ENCODE data around the gene UBAP1L.
A peak's percentile ranks its signal among the peaks of the same experiment; 100 is the strongest.

The UBAP1L gene

DNA sequence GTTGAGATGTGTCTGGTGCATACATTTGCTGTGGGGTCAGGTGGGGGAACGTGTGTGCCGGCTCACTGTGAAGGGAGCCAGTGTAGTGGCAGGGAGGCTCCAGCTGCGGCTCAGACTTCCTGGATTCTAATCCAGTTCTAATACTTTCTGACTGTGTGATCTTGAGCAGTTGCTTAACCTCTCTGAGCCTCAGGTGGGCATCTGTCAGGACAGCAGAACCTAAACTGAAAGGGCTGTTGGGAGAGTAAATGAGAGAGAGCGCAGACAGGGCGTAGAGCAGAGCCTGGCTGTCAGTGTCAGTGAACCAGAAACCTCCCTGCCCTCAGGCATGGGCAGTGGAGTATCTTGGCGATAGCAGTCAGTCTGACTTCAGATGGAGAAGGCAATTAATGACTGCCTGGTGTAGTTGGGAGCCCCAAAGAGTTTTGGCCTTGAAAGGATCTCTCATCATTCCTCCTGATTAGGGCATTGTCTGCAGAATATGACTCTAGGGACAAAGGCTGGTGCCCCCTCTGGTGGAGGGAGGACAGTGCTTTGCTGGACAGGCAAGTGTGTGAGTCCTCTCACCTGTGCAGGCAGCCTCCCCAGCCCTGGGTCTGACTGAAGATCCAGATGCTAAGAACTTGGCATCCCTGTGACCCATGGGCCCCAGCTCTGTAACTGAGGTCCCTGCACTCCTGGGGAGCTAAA, 28.9 kb downstream of the UBAP1L start:
- H3K9ac ChIP-seq (ENCODE audit: low read length in 5 of 5): no peak overlapping the region
- H3K36me3 ChIP-seq (ENCODE audit: control insufficient read depth in 5 of 5, insufficient read depth in 5 of 5, low read length in 5 of 5): no peaks in the 10 kb centered on the region
- H3K4me1 ChIP-seq (ENCODE audit: control insufficient read depth in 5 of 5, insufficient read depth in 5 of 5, low read length in 5 of 5): peaks cover 7 to 48% (median 32%) of the 10 kb centered on the region in 5 donors
- H3K27ac ChIP-seq (ENCODE audit: low read depth, low read length): no peak overlapping the region
- no peaks in the 10 kb centered on the region for H3K9me3 ChIP-seq (ENCODE audit: control insufficient read depth in 5 of 5, low read length in 5 of 5)
- H3K27me3 ChIP-seq (ENCODE audit: control insufficient read depth in 5 of 5, insufficient read depth in 4 of 5, low read length in 5 of 5): peaks cover 5 to 16% (median 13%) of the 10 kb centered on the region in 5 donors
- no peak overlapping the region for H3K4me3 ChIP-seq (ENCODE audit: low read depth in 1 of 5, low read length in 5 of 5)

DNA sequence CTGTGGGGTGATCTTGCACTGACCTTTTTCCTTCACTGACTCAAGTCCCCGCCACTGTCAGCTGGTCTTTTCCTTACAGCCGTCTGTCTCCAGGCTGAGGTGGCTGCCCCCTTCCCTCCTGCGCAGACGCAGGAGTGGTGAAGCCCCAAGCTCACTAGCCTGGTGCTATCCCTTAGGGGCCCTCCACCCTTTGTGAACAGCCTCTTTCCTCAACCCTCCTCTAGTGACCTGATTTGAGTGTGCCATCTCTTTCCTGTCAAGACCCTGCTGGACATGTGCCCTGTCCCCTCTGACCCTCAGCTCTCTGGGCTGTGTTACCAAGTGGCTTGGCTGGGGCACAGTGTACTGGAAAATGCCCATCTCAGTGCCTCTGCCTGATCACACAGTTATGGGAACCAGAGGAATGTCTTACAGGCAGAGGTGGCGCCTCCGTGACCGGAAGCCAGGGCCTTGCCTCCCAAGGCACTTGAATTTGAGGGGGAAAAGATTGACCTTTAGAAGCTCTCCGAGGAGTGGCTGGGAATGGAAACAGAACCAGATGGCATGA, 29.7 kb downstream of the UBAP1L start:
- H3K4me1 ChIP-seq (ENCODE audit: control insufficient read depth in 5 of 5, insufficient read depth in 5 of 5, low read length in 5 of 5): peaks cover 7 to 48% (median 32%) of the 10 kb centered on the region in 5 donors
- no peak overlapping the region for H3K27ac ChIP-seq (ENCODE audit: low read depth, low read length)
- H3K9me3 ChIP-seq (ENCODE audit: control insufficient read depth in 5 of 5, low read length in 5 of 5): no peaks in the 10 kb centered on the region
- no peaks in the 10 kb centered on the region for H3K36me3 ChIP-seq (ENCODE audit: control insufficient read depth in 5 of 5, insufficient read depth in 5 of 5, low read length in 5 of 5)
- H3K9ac ChIP-seq (ENCODE audit: low read length in 5 of 5): peak overlapping the region in 1 of 5 donors; percentile 13
- no peak overlapping the region for H3K4me3 ChIP-seq (ENCODE audit: low read depth in 1 of 5, low read length in 5 of 5)
- H3K27me3 ChIP-seq (ENCODE audit: control insufficient read depth in 5 of 5, insufficient read depth in 4 of 5, low read length in 5 of 5): peaks cover 5 to 16% (median 13%) of the 10 kb centered on the region in 5 donors

DNA sequence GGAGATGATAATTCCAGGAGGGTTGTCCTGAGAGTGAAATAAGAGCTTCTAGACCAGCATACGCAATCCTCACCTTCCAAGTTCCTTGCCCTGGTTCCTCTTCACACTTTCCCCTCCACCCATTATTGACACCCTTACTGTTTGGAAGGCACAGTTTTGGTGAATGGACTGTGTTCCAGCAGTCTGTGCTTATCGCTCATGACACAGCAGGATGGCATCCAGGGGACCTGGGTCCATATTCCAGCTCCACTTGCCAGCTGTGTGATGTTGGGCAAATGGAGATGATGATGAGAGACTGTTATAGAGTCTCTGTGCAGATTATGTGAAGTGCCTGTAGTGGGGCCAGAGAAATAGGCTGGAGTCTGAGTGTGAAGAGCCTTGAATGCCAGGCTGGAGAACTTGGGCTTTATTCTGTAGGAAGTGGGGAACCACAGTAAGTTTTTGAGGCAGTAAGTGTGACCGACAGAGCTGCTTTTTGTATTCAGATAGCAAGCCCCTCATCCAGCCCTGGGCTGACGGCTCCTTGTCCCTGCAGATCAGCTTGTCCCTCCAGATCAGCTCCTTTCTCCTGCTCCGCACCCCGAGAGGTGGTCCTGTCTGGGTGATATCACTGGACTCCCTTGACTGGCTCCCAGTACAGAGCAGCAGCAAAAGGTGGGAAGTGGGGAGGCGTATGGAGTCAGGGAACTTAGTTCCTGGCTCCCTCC, 30.3 kb downstream of the UBAP1L start:
- Histone ChIP-seq H3K27ac (ENCODE audit: low read depth, low read length) (no peak overlapping the region), H3K9me3 (ENCODE audit: control insufficient read depth in 5 of 5, low read length in 5 of 5) (no peaks in the 10 kb centered on the region), H3K27me3 (ENCODE audit: control insufficient read depth in 5 of 5, insufficient read depth in 4 of 5, low read length in 5 of 5) (peaks cover 5 to 19% (median 13%) of the 10 kb centered on the region in 5 donors), H3K9ac (ENCODE audit: low read length in 5 of 5) (no peak overlapping the region), H3K36me3 (ENCODE audit: control insufficient read depth in 5 of 5, insufficient read depth in 5 of 5, low read length in 5 of 5) (no peaks in the 10 kb centered on the region), H3K4me3 (ENCODE audit: low read depth in 1 of 5, low read length in 5 of 5) (no peak overlapping the region), H3K4me1 (ENCODE audit: control insufficient read depth in 5 of 5, insufficient read depth in 5 of 5, low read length in 5 of 5) (peaks cover 7 to 46% (median 32%) of the 10 kb centered on the region in 5 donors)

GRCh38 chr15:65083262-65083701, 31.7 kb downstream of the UBAP1L start:
- no peaks in the 10 kb centered on the region for H3K9me3 ChIP-seq (ENCODE audit: control insufficient read depth in 5 of 5, low read length in 5 of 5)
- peaks cover 5 to 24% (median 19%) of the 10 kb centered on the region in 5 donors for H3K27me3 ChIP-seq (ENCODE audit: control insufficient read depth in 5 of 5, insufficient read depth in 4 of 5, low read length in 5 of 5)
- H3K4me1 ChIP-seq (ENCODE audit: control insufficient read depth in 5 of 5, insufficient read depth in 5 of 5, low read length in 5 of 5): peaks cover 4 to 33% (median 20%) of the 10 kb centered on the region in 5 donors
- H3K4me3 ChIP-seq (ENCODE audit: low read depth in 1 of 5, low read length in 5 of 5): no peak overlapping the region
- H3K36me3 ChIP-seq (ENCODE audit: control insufficient read depth in 5 of 5, insufficient read depth in 5 of 5, low read length in 5 of 5): no peaks in the 10 kb centered on the region
- H3K27ac ChIP-seq (ENCODE audit: low read depth, low read length): no peak overlapping the region
- H3K9ac ChIP-seq (ENCODE audit: low read length in 5 of 5): no peak overlapping the region

DNA sequence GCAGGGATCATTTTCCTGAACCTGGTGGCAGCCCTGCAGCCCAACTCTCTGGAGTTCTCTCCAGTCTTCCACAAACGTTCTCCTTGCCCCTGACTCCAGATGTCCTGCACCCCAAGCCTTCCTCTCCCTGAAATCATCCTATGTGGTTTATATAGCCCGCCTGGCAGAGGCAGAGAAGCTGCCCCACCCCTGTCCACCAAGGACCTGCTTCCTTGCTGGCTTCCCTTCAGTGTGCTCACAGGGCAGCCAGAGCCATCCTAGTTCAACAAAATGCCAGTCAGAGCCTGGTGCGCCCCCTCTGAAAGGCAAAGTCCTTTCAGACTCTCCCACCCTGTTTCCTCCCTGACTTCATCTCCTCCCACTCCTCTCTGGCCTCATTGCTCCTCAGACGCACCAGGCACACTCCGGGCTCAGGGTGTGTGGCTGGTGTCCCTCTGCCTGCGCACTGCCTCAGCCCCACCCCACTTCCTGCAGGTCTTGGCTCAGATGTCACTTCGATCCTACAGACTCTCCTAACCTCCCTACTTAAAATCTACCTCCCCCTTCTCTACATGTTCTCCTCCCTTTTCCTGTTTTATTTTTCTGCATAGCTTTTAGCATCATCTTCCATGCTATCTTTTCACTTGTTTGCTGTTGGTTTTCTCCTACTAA, 32.6 kb downstream of the UBAP1L start:
- Histone ChIP-seq H3K27me3 (ENCODE audit: control insufficient read depth in 5 of 5, insufficient read depth in 4 of 5, low read length in 5 of 5) (peaks cover 10 to 29% (median 19%) of the 10 kb centered on the region in 5 donors), H3K4me1 (ENCODE audit: control insufficient read depth in 5 of 5, insufficient read depth in 5 of 5, low read length in 5 of 5) (peaks cover 1 to 31% (median 21%) of the 10 kb centered on the region in 5 donors), H3K36me3 (ENCODE audit: control insufficient read depth in 5 of 5, insufficient read depth in 5 of 5, low read length in 5 of 5) (no peaks in the 10 kb centered on the region), H3K9ac (ENCODE audit: low read length in 5 of 5) (no peak overlapping the region), H3K9me3 (ENCODE audit: control insufficient read depth in 5 of 5, low read length in 5 of 5) (no peaks in the 10 kb centered on the region), H3K27ac (ENCODE audit: low read depth, low read length) (no peak overlapping the region), H3K4me3 (ENCODE audit: low read depth in 1 of 5, low read length in 5 of 5) (no peak overlapping the region)

DNA sequence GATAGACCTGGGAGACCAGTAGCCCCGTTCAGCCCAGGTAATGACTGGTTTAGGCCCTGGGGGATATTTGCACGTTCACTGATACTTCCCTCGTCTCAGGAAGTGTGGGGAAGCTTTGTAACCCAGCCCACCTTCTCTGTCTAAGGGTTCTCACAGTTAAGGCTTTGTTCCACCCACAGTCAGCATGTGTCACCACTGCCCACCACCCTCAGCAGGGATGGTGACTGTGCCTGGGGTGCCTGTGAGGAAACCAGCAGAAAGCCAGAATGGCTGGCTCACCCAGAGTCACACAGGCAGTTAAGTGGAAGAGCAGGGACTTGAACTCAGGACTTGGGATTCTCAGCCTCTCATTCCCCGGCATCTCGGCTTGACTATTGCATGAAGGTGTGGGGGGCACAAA, 33.2 kb downstream of the UBAP1L start:
- Histone ChIP-seq H3K9me3 (ENCODE audit: control insufficient read depth in 5 of 5, low read length in 5 of 5) (no peaks in the 10 kb centered on the region), H3K4me3 (ENCODE audit: low read depth in 1 of 5, low read length in 5 of 5) (no peak overlapping the region), H3K36me3 (ENCODE audit: control insufficient read depth in 5 of 5, insufficient read depth in 5 of 5, low read length in 5 of 5) (no peaks in the 10 kb centered on the region), H3K27ac (ENCODE audit: low read depth, low read length) (no peak overlapping the region), H3K9ac (ENCODE audit: low read length in 5 of 5) (no peak overlapping the region), H3K27me3 (ENCODE audit: control insufficient read depth in 5 of 5, insufficient read depth in 4 of 5, low read length in 5 of 5) (peaks cover 17 to 35% (median 23%) of the 10 kb centered on the region in 5 donors), H3K4me1 (ENCODE audit: control insufficient read depth in 5 of 5, insufficient read depth in 5 of 5, low read length in 5 of 5) (peaks cover 0 to 25% (median 18%) of the 10 kb centered on the region in 5 donors)

DNA sequence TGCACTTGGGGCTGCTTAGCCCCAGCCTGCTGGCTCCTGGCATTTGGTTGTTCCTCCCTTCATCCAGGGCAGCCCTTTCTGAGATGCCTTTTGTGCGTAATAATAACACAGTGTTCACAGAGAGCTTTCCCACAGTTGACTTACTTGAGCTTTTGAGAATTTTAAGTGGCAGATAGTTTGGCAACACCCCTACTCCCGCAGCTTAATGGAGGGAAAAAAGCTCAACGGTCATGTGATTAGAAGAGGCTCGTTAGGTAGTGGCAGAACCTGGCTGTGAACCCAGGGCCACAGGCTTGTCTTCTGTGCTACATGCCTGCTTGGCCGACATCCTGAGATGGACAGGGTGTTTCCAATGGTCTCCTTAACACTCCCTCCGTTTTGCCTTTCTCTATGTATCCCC, 33.7 kb downstream of the UBAP1L start:
- H3K9me3 ChIP-seq (ENCODE audit: control insufficient read depth in 5 of 5, low read length in 5 of 5): no peaks in the 10 kb centered on the region
- no peak overlapping the region for H3K9ac ChIP-seq (ENCODE audit: low read length in 5 of 5)
- H3K4me3 ChIP-seq (ENCODE audit: low read depth in 1 of 5, low read length in 5 of 5): no peak overlapping the region
- H3K4me1 ChIP-seq (ENCODE audit: control insufficient read depth in 5 of 5, insufficient read depth in 5 of 5, low read length in 5 of 5): peaks cover 0 to 23% (median 18%) of the 10 kb centered on the region in 5 donors
- H3K27ac ChIP-seq (ENCODE audit: low read depth, low read length): no peak overlapping the region
- H3K36me3 ChIP-seq (ENCODE audit: control insufficient read depth in 5 of 5, insufficient read depth in 5 of 5, low read length in 5 of 5): no peaks in the 10 kb centered on the region
- peaks cover 18 to 38% (median 23%) of the 10 kb centered on the region in 5 donors for H3K27me3 ChIP-seq (ENCODE audit: control insufficient read depth in 5 of 5, insufficient read depth in 4 of 5, low read length in 5 of 5)

- Histone ChIP-seq H3K9ac (ENCODE audit: low read length in 5 of 5) (no peak overlapping the region), H3K27ac (ENCODE audit: low read depth, low read length) (no peak overlapping the region)
Measured at GRCh38 chr15:65079580-65079979, 35.4 kb downstream of the UBAP1L start.

DNA sequence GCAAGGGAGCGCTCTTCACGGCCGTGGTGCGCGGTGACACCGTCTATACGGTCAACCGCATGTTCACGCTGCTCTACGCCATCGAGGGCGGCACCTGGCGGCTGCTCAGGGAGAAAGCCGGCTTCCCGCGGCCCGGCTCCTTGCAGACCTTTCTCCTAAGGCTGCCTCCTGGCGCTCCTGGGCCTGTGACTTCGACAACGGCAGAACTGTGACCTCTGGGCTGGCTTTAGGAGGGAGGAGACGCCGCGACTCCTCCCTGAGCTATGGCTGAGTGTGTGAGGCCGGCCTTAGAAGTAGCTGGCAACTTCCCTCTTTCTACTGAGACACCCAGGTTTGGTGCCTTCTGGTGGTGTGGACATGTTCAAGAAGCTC, 37.0 kb downstream of the UBAP1L start:
- Histone ChIP-seq H3K27me3 (ENCODE audit: control insufficient read depth in 5 of 5, insufficient read depth in 4 of 5, low read length in 5 of 5) (peaks cover 15 to 35% (median 19%) of the 10 kb centered on the region in 5 donors), H3K4me1 (ENCODE audit: control insufficient read depth in 5 of 5, insufficient read depth in 5 of 5, low read length in 5 of 5) (peaks cover 0 to 14% (median 11%) of the 10 kb centered on the region in 5 donors), H3K27ac (ENCODE audit: low read depth, low read length) (no peak overlapping the region), H3K4me3 (ENCODE audit: low read depth in 1 of 5, low read length in 5 of 5) (peak overlapping the region in 2 of 5 donors; percentile 27 to 56), H3K9me3 (ENCODE audit: control insufficient read depth in 5 of 5, low read length in 5 of 5) (no peaks in the 10 kb centered on the region), H3K9ac (ENCODE audit: low read length in 5 of 5) (no peak overlapping the region), H3K36me3 (ENCODE audit: control insufficient read depth in 5 of 5, insufficient read depth in 5 of 5, low read length in 5 of 5) (no peaks in the 10 kb centered on the region)

More at GRCh38 chr15:65079580-65079979, 35.4 kb downstream of the UBAP1L start:
- H3K36me3 ChIP-seq (ENCODE audit: control insufficient read depth in 5 of 5, insufficient read depth in 5 of 5, low read length in 5 of 5): no peaks in the 10 kb centered on the region
- no peak overlapping the region for H3K4me3 ChIP-seq (ENCODE audit: low read depth in 1 of 5, low read length in 5 of 5)
- peaks cover 0 to 14% (median 11%) of the 10 kb centered on the region in 5 donors for H3K4me1 ChIP-seq (ENCODE audit: control insufficient read depth in 5 of 5, insufficient read depth in 5 of 5, low read length in 5 of 5)
- peaks cover 16 to 38% (median 19%) of the 10 kb centered on the region in 5 donors for H3K27me3 ChIP-seq (ENCODE audit: control insufficient read depth in 5 of 5, insufficient read depth in 4 of 5, low read length in 5 of 5)
- no peaks in the 10 kb centered on the region for H3K9me3 ChIP-seq (ENCODE audit: control insufficient read depth in 5 of 5, low read length in 5 of 5)

All from subcutaneous abdominal adipose tissue (tissue), 5 donors.